GM23248 (cell line): Measurements from ENCODE around the gene PRR5.

ENCODE experiments used
- EZH2 ChIP-seq: fragments of 200-600 bp; sonication (generic); IDR thresholded peaks from 2 replicates; pipeline ENCODE4 v1.6.1; 2018; ENCODE audit warnings: antibody characterized with exemption, mild to moderate bottlenecking; ENCODE audit not compliant: insufficient read depth, poor library complexity, severe bottlenecking
- EZH2phosphoT487 ChIP-seq: fragments of 200-600 bp; sonication (generic); IDR thresholded peaks from 2 replicates; pipeline ENCODE4 v1.6.1; 2018; ENCODE audit warnings: antibody characterized with exemption, moderate library complexity, mild to moderate bottlenecking, low read depth; ENCODE audit not compliant: insufficient read depth

GRCh38 chr22:44689915-44690524, 12.0 kb upstream of the PRR5 start:
- no peak for TF ChIP-seq EZH2
- no peak for TF ChIP-seq EZH2phosphoT487
